ENCODE results near the gene ZNF287. TPM values are rescaled to one million over a fixed set of nuclear protein-coding genes. Genes with fewer than 3 reads are reported as not detected.

The ZNF287 gene
- total RNA-seq, 1 donor from 2014 or later = 5.7 TPM

Other genes with a start within 250 kb of the ZNF287 start
- gene CENPV, start 215.7 kb downstream of the ZNF287 start, total RNA-seq = 29.7 TPM
- gene UBB, start 188.1 kb downstream of the ZNF287 start, total RNA-seq = 2,617 TPM
- 8.4 TPM for gene TRPV2, start 153.6 kb downstream of the ZNF287 start, total RNA-seq
- 3.7 TPM for gene LRRC75A, start 77.0 kb downstream of the ZNF287 start, total RNA-seq
- 5.2 TPM for gene ZNF624, start 84.6 kb upstream of the ZNF287 start, total RNA-seq
- 8.9 TPM for gene CCDC144A, start 121.0 kb upstream of the ZNF287 start, total RNA-seq